ENCODE data around the gene DNM3. TPM values are rescaled to one million over a fixed set of nuclear protein-coding genes. Genes with fewer than 3 reads are reported as not detected.

DNM3 gene
- total RNA-seq, 1 donor from 2014 or later = 7.7 TPM

GRCh38 chr1:172373864-172374263 is 532.6 kb downstream of the DNM3 start:
- no peaks in the 10 kb centered on the region for H3K36me3 Mint-ChIP-seq (ENCODE audit: low read depth, unreplicated experiment)
- H3K9me3 Mint-ChIP-seq (ENCODE audit: unreplicated experiment) = no peaks in the 10 kb centered on the region
- H3K4me1 Mint-ChIP-seq (ENCODE audit: unreplicated experiment) = no peaks in the 10 kb centered on the region
- no peak overlapping the region for H3K27ac Mint-ChIP-seq (ENCODE audit: unreplicated experiment)
- H3K27me3 Mint-ChIP-seq (ENCODE audit: unreplicated experiment) = no peaks in the 10 kb centered on the region
- no peak overlapping the region for H3K4me3 Mint-ChIP-seq (ENCODE audit: unreplicated experiment)
- TF ChIP-seq, protein P1, sequence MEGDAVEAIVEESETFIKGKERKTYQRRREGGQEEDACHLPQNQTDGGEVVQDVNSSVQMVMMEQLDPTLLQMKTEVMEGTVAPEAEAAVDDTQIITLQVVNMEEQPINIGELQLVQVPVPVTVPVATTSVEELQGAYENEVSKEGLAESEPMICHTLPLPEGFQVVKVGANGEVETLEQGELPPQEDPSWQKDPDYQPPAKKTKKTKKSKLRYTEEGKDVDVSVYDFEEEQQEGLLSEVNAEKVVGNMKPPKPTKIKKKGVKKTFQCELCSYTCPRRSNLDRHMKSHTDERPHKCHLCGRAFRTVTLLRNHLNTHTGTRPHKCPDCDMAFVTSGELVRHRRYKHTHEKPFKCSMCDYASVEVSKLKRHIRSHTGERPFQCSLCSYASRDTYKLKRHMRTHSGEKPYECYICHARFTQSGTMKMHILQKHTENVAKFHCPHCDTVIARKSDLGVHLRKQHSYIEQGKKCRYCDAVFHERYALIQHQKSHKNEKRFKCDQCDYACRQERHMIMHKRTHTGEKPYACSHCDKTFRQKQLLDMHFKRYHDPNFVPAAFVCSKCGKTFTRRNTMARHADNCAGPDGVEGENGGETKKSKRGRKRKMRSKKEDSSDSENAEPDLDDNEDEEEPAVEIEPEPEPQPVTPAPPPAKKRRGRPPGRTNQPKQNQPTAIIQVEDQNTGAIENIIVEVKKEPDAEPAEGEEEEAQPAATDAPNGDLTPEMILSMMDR (IDR thresholded peaks at IDR 0.05; ENCODE audit: unreplicated experiment) = no peak
- DNase-seq (ENCODE audit: low spot score) = no peak

DNA sequence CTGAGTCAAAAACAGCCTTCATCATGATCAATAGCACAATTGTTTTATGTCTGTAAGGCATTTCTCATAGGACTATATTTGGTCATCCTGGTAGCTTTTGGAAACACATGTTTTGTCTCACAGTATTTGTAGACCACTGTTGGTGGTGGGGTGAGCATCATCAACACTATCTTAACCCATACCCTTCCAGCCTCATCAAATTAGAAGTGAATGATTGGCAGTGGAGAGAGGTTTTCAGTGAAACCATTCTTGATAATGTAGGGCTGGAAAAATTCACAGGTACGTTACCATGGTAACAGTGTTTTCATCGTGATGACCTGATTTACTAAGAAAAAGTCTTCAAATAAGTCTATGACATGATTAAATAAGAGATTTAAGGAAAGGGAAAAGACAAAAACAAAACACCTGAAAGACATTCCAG is 533.9 kb downstream of the DNM3 start:
- TF ChIP-seq, protein P1 (IDR thresholded peaks at IDR 0.05; ENCODE audit: unreplicated experiment) = no peak
- Mint-ChIP-seq H3K36me3 (ENCODE audit: low read depth, unreplicated experiment) (no peaks in the 10 kb centered on the region), H3K4me3 (ENCODE audit: unreplicated experiment) (no peak overlapping the region), H3K9me3 (ENCODE audit: unreplicated experiment) (no peaks in the 10 kb centered on the region), H3K27ac (ENCODE audit: unreplicated experiment) (no peak overlapping the region), H3K27me3 (ENCODE audit: unreplicated experiment) (no peaks in the 10 kb centered on the region), H3K4me1 (ENCODE audit: unreplicated experiment) (peaks cover under 1% of the 10 kb centered on the region)
- DNase-seq (ENCODE audit: low spot score) = no peak

DNA sequence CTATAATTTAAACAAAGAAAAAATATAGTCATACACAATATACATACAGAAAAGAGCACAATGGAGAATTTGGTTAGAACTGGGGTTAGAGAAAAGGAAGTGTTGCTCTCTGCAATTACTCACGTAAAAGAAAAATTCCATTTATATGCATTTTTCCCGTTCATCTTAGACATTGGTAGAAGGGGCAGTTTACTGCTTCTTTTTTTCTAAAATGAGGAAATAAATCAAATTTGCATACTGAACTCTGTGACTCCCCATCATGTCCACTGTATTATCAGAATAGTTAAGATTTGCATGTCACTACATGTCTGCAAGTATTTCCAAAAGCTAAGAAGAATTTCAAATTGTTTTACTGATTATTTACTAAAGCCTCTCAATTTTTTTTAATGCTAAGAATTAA is 535.1 kb downstream of the DNM3 start:
- H3K27ac Mint-ChIP-seq (ENCODE audit: unreplicated experiment) = no peak overlapping the region
- no peaks in the 10 kb centered on the region for H3K9me3 Mint-ChIP-seq (ENCODE audit: unreplicated experiment)
- no peak overlapping the region for H3K4me3 Mint-ChIP-seq (ENCODE audit: unreplicated experiment)

DNA sequence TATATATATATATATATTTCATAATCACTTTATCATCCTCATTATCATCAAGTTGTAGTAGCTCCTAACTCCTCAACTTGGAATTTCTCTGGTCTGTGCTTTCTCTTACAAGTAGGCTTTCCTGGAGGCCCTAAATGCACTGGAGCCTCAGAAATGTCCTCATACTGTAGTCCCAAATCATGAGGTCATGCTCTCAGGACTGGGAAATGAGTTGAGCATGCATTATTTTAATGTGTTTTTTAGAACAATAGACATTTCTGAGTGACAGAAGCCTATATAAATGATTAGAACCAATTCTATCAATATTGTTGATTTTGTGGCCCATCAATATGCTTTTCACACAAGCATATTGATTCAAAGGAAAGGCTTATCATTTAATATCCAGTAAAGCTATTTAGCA is 536.3 kb downstream of the DNM3 start:
- no peak overlapping the region for H3K27ac Mint-ChIP-seq (ENCODE audit: unreplicated experiment)
- no peak for DNase-seq (ENCODE audit: low spot score)
- peaks cover 22% of the 10 kb centered on the region for H3K4me1 Mint-ChIP-seq (ENCODE audit: unreplicated experiment)
- TF ChIP-seq, protein P1 (IDR thresholded peaks at IDR 0.05; ENCODE audit: unreplicated experiment) = no peak
- no peaks in the 10 kb centered on the region for H3K36me3 Mint-ChIP-seq (ENCODE audit: low read depth, unreplicated experiment)
- no peaks in the 10 kb centered on the region for H3K9me3 Mint-ChIP-seq (ENCODE audit: unreplicated experiment)
- H3K27me3 Mint-ChIP-seq (ENCODE audit: unreplicated experiment) = no peaks in the 10 kb centered on the region
- no peak overlapping the region for H3K4me3 Mint-ChIP-seq (ENCODE audit: unreplicated experiment)

More for the DNA sequence above, 535.1 kb downstream of the DNM3 start:
- TF ChIP-seq, protein P1 (IDR thresholded peaks at IDR 0.05; ENCODE audit: unreplicated experiment) = no peak
- H3K27me3 Mint-ChIP-seq (ENCODE audit: unreplicated experiment) = no peaks in the 10 kb centered on the region
- H3K4me1 Mint-ChIP-seq (ENCODE audit: unreplicated experiment) = peaks cover 11% of the 10 kb centered on the region
- no peaks in the 10 kb centered on the region for H3K36me3 Mint-ChIP-seq (ENCODE audit: low read depth, unreplicated experiment)
- DNase-seq (ENCODE audit: low spot score) = no peak

- no peaks in the 10 kb centered on the region for H3K36me3 Mint-ChIP-seq (ENCODE audit: low read depth, unreplicated experiment)
- no peak overlapping the region for H3K4me3 Mint-ChIP-seq (ENCODE audit: unreplicated experiment)
- peaks cover 28% of the 10 kb centered on the region for H3K4me1 Mint-ChIP-seq (ENCODE audit: unreplicated experiment)
- DNase-seq (ENCODE audit: low spot score) = no peak
- H3K9me3 Mint-ChIP-seq (ENCODE audit: unreplicated experiment) = no peaks in the 10 kb centered on the region
- TF ChIP-seq, protein P1 (IDR thresholded peaks at IDR 0.05; ENCODE audit: unreplicated experiment) = no peak
- no peak overlapping the region for H3K27ac Mint-ChIP-seq (ENCODE audit: unreplicated experiment)
- H3K27me3 Mint-ChIP-seq (ENCODE audit: unreplicated experiment) = no peaks in the 10 kb centered on the region
Observed at GRCh38 chr1:172378109-172378760, 536.9 kb downstream of the DNM3 start.

All from endothelial cell (in vitro differentiated cells).